Myocyte (in vitro differentiated cells): ENCODE data around the gene KCNA2. TPM values are rescaled to one million over a fixed set of nuclear protein-coding genes. Genes with fewer than 3 reads are reported as not detected.

Experiments
- DNase-seq: peaks from one replicate; pipeline ENCODE4 v3.0.0-alpha.2; 2012; ENCODE audit warnings: low read depth
- polyA plus RNA-seq: library from polyadenylated mRNA; unstranded; fragments of >200 nt; gene quantifications from one replicate; pipeline ENCODE4 v1.2.1, GENCODE V29; 2012; ENCODE audit warnings: missing spikeins
- total RNA-seq: library from RNA; depleted of rRNA; stranded (reverse); fragments of >200 nt; gene quantifications from 2 replicates; pipeline ENCODE4 v1.2.3, GENCODE V29; 2014

Gene KCNA2
- 0.10 TPM in 1 of 2 replicates, not detected in the other for total RNA-seq
- not detected for polyA plus RNA-seq

DNA sequence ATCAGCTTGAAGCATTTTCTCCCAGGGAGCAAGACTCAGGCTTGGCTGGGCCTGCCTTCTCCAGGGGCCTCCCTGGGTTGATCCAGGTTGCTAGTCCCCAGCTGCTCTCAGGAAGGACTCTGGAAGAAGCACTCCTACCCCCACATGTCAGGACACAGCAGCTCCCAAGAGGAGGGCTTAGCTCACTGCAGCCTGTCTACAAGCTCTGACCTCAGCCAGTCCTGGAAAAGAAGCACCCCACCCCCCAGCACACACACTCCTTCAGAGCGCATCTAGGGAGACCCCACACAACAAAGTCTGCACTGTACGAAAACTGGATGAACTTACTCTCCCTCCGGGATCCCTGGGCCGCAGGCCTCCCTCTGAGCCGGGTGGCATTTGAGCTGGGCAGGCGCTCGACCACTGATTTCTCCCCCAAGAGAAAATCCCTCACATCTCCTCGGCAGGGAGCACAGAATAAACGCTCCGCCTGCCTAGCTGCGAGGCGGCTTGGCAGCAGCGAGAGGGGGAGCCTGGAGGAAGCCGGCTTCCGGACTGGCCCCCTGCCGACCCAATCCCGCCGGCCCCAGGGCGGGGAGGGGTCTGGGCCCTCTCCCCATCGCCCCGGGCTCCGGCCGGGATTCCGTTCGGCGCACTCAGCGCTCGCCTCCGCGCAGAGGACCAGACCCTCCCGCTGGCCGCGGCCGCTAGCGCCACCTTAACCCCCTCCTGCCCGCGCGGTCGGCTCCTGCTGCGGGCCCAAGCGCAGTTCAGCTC lies at the start of gene KCNA2:
TSS of gene KCNA2 (minus strand) at position 458 of the 756 bp plus-strand sequence. CDS start 1,576 bp downstream, outside the sequence.
- no peak for DNase-seq

DNA sequence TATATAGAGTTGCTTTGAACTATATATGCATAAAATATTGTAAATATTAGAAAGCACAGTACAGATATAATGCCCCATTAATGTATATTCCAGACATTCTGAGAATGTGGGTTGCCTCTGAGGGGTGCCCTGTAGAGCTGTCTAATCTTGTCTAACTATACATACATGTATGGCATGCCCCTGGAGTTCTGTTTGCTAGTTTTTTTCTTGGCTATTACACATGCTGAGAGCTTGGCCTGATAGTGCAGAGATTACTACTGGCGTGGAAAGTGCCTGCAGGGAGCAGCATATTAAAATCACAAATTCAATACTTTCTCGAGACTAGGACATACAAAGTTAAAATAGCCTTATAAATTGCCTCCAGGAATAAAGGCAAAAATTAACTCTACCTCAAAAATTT lies 44.5 kb upstream of the KCNA2 start:
- no peak for DNase-seq

DNA sequence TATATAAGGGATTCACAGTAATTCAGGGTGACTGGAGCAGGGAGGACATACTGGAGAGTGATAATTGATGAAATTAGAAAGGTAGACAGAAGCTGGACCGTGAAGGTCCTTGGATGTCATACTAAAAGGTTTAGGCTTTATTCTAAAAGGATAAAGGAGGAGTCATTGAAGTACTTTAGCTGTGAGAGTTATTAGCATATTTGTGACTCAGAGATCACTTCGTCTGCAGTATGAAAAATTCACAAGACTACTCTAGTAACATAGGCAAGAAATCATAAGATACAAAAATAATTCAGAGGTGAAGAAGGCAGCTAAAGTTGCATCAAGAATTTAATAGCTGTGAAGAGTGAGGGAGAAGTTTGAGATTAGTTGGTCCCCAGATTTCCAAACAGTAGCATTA lies 42.3 kb upstream of the KCNA2 start:
- no peak for DNase-seq

DNA sequence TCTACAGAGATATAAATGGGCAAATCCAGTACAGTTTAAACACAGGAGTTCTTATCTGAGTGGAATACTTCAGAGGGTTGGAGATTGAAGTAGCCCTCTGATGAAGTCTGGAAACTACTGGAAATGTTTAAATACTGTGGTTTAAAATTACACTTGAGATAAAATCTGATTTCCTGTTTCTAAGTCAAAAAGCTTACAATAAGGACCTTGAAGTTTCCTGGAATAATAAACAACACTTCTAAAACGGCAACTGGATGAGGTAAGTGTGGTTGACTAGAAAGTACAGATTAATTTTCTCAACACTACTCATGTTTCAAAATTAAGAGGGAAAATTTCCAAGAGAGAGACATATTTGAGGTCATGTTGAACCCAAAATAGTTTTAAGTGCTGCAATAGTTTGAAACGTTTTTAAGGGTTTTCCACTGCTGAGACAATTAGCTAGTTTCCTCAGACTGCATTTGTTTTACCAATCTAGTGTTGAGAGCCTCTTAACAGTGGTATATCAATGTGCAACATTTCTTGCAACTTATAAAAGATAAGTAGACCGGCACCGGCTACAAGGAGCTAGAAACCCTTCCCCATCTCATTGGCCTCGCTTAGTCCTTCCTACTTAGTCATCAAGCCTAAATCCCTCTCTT lies 41.2 kb upstream of the KCNA2 start:
- peak; percentile 47 for DNase-seq

DNA sequence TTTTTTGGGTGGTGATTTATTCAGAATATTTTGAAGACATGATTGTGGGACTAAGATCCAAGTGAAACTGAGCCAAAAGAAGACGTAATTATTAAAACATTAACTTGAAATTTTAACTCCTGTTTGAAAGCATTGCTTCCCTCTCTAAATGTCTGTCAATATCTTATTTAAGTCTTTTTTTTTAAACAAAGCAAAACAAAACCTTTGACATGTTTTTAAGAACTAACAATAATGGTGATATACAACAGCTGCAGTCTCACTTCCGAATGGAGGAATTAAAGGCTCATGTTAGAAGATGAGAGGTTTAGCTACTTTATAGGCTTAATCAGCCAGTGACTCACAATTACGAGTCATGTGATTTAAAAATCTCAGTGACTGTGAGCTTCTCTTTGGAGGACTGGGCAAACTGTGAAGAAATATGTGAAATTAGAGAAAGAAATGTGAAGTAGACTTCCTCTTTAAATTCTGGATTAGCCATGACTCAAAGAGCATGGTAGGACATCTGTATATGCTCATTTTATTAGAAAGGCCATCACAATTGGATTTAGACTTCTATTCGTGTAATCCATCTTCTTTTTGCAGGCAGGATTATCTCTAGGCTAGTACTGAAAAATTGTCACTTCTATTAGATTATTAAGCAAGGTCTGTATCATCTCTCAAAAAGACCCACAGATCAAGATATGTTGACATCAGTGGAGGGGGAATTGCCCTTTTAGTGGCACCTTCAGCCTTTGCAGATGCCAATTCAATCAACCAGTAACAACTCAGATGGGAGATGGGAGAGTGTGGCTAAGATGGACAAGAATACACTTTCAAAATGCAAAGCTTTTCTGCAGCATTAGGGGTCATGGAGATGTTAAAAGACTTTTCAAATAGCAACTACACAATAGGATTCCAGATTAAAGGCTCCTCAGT lies 39.9 kb upstream of the KCNA2 start:
- DNase-seq: peak; percentile 64

DNA sequence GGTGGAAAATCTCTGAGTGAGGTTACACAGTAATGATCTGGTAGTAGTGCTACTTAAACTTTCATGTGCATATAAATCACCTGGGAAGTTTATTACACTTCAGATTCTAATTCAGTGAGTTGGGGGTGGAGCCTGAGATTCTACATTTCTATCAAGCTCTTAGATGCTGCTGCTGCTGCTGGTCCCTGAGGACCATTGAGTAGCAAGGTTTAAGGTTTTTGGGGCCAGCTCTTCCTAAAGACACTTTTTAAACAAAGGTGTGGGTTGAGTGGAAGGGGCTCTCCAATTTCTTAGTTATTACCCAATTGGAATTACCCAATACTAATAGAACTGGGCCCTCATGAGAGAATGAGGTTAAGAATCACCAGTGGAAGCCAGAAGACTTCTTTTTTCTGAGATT lies 39.1 kb upstream of the KCNA2 start:
- no peak for DNase-seq

DNA sequence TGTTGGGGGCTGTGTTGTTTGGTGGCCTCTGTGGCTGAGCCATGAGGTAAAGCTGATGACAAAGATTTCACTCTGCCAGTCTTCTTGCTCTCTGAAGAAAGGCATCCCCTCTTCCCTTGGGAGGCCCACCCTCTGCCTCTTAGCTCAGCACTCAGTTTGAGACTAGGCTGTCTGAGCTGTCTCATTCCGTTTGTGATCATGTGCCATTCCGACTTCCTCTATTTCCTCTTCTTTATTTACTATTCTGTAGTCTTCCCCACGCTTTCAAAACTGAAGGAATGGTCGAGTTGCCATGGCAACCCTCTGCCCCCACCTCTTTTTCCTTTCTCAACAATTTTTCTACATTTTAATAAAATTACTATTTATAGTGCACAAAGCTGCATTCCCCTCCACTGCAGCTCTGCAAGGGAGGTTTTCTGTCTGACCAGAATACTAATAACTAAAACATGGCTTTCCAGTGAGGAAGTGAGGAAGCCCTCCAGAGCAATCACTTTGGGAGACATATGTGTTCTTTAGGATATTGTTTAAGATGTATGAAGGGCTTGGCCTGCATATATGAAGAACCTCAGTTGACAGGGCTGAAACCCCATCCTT lies 37.8 kb upstream of the KCNA2 start:
- no peak for DNase-seq

DNA sequence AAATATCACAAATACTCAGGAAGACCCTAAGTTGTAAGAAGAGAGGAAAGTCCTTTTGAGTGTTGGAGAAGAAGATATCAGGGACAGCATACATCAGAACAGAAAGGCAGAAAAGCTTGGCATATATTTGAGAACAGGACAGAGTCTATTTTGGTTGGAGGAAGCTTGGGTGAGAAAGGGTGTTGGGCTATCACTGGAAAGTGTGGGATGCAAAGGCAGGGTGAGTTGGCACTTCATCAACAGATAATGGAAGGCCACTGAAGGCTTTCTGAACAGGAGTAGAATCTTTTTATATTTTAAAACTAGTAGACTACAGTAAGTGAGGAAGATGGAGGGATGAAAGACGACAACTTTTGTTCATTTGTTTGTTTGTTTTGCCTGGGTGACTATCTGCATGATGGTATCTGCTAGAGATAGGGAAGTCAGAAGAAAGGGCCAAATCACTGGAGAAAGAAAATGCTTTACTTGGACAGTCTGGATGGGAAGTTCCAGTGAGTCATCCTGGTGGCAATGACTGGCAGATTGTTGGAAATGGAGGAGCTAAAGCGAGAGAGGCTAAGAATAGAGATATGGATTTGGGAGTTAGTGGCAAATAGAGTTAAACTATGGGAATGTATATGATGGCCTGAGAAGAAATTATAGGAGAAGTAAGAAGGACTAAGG lies 33.7 kb upstream of the KCNA2 start:
- peak; percentile 25 for DNase-seq

DNA sequence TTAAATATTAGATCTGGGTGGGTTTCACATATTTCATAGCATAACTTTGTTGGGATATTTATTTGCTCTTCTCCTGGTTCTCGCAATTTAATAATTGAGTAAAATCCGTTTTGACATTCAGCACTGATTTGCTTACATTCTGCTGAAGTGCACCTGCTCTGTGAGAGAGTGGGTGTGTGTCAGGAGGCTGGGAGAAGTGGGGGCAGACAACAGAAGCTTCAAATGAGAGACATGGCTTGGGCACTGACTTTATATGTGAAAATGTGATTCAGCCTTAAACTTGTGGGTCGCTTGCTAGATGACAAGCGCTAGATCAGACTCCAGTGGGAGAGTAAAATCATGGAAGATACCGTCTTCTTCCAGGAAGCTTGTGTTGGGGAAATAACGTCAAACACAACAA lies 32.4 kb upstream of the KCNA2 start:
- DNase-seq: no peak

DNA sequence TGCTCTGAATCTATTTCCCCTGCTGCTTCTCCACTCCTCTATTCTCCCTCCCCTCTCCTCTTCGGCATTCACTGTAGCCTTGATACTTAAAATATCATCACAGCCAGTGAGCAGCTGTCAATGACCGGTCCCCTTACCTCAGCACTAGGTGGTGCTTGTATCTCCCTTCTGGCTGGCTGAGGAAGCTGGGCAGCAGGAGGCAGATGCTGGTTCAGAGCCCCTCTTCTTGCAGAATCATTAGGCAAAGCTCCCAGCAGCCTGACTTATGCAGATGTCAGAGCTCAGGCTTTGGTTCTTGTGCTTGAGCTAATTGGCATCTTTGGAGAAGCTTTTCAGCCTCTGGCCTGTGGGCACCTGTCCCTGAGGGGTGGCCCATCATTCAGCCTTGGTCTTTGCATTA lies 31.9 kb upstream of the KCNA2 start:
- DNase-seq: no peak

DNA sequence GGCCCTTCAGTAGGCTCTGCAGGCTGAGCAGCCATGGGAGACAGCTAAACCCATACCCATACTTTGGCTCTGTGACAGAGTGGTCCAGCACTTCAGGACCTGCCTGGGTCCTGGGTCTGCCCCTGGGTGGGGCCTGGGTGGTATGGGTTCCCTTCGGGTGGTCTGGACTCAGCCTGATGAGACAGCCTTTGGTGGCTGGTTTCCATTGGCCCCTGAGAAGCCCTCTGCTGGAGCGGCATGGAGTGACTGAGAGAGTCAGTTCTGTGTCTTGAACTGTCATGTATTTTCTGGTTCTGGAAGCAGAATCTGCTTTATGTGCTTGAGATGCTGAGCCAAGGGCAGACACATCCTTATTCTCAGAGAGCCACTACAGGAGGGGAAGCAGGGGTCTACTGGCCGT lies 31.3 kb upstream of the KCNA2 start:
- DNase-seq: no peak

DNA sequence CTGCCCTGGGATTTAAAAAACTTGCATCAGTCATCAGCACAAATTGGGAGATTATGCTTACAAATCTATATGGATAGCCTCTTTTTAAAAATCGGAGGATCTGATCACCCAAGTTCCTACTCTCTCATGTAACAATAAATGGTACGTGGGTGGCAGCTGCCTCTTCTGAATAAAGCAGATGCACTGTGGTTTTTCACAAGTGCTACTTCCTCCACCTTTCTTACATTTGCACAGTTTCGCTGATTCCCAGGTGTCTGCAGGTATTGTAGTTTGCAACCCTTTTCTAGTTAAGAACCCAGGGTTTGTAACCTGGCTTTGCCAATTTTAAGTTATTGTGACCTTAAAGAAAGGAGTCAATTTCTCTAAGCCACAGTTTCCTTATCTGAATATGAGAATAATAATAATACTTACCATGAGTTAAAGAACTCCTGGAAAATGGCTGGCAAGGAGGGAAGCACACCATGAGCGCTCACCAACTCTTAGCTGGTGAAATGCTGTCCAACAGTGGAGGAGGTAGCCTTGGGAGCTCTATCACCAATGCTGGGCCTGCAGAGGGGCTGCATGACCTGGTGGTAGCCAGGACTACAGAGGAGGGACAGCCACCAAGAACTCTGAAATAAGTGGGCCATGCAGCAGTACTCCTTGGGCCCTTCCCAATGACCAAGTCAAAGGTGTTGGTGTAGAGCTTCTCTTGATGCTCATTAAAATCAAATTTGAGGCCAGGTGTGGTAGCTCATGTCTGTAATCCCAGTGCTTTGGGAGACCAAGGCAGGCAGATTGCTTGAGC lies 30.2 kb upstream of the KCNA2 start:
- no peak for DNase-seq

DNA sequence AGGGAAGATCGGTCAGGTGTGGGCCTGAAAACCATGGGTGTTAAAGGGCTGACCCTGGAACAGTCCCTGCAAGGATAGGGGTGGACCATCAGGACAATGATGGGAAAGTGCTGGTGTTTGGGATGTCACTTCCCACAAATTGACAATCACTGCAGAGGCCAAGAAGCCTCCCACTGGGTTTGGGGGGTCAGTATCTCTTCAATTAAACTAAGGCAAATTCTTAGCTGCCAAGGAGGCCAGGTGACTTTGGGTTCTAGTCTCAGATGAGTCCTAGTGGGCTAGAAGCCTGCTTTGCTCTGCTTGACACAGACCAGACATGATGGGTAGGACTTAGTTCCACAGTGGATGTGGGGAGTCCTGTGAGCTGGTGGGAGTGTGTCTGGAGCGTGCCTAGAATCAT lies 29.3 kb upstream of the KCNA2 start:
- DNase-seq: no peak

DNA sequence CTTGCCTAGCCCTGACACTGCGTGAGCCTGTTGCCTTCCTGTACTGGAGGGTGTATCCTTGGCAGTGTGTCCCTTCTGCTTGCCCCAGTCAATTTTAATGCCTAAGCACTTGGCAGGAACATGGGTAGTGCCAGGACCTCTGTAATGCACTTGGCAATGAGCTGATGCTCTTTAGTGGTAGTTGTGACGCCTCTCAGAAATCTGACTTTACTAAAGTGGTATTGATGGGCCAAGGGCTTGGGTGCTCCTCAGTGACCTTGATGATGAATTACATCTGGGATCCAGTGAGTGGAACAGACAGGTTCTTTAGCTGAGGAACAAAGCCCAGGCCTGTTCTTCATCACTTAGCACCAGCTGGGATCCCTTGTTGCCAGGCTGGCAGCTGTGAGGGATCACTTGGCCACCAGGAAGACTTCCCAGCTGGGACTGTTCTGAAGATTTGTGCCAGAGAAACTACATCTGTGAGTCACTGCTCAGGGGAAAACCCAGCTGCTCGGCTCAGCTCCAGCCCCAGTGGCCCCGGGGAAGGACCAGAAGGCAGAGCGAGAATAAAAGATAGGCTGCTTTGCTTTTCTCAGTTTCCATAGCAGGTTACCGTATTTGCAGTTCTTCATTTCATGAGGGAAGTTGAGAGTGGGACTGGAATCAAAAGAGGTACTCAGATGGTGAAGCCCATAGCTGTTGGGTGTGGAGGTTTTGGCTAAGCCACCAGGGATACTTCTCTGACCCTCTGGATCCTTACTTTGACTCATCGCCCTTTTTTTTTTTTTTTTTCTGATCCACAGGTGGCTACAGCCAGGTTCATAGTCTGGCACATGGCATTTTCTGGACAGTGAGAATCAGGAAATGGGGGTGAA lies 28.5 kb upstream of the KCNA2 start:
- peak; percentile 88 for DNase-seq

DNA sequence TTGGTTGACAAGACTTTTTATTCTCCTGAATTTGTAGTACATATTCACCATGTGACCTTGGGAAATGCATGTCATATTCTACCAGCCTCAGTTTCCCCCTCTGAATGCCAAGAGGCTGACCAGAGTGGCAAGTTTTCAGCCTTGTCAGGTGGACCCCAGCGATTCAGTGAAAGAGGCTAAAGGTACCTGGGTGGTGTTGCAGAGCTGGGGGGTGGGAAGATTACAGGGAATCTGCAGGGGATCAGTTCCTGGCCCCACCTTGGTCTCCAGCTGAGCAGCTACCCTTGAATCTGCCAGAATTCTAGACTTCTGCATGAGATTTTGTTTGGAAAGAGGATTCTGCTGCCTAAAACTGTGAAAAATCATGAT lies 27.9 kb upstream of the KCNA2 start:
- DNase-seq: no peak

DNA sequence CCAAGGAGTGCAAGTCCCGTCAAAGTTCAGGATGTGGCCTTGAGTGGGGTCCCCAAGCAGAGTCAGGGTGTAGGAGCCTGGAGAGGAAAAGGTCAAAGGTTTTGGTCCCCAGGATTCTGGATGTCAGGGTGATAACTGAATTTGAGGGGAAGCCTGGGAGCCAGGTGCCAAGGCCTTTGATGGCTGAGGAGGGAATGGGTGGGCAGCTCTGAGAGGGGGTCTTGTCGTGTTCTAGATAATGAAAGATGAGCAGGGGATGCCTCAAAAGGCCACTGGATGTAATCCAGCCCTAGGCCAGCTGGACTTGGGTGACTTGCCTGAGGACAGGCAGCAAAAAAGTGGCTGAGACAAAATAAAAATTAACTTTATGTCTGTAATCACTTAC lies 27.5 kb upstream of the KCNA2 start:
- DNase-seq: no peak

DNA sequence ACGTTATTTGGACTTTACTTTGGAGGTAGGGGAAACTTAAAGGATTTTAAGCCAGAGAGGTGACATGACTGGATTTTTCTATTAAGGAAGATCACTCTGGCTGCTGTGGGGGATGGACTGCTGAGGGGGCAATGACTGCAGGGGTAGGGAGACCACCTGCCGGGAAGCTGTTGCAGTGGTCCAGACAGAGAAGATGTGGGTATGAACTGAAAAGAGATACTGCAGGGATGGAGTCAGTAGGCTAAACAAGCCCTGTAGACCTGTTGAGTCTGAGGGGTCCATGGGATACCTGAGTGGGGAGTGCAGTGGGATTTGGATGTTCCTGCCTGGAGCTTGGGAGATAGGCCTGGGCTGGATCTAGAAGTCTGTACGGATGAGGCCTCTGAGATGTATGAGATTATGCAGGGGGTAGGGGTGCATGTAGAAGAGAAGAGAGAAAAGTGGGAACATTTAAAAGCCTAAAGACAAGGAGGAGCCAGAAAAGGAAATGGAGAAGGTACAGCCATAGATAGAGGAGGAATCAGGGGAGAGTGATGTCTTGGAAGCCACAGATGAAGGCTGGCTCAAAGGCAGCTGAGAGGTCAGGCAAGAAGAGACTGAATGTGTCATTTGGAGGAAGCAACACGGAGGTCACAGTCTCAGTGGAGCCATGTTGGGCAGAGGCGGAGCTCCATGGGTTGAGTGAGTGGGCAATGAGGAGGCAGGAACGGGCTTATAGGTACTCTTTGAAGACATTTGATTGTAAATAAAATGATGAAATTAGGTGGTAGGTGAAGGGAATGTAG lies 25.9 kb upstream of the KCNA2 start:
- no peak for DNase-seq
